Fibroblast of skin of abdomen (primary cell): Measurements from ENCODE around the gene CTDSPL2.
"Not testable (repeated sequence)": the region's sequence is repeated elsewhere in the genome, so short reads cannot be mapped to it uniquely, and the experiment has no call there.

Experiments used
- DNase-seq: peaks from one replicate; pipeline ENCODE4 v3.0.0-alpha.2; 2013

Gene CTDSPL2

DNA sequence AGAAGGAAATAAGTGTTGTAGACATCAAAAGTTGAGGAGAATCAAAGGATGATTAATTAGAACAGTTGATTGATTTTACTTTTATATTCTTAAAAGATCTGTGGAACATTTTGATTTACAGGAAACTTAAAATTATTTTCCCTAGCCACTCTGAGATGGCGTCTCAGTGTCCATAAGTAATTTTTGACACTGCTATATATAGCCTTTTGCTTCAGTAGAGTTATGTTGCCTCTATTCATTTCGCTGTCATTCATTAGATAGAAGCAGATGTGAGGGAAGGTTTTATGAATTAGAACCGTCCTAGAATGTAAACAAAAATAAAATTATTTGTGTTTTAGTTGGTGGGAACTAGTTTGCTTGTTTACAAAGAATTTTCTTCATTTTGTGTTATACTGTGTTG, 58.5 kb downstream of the CTDSPL2 start:
- no peak for DNase-seq

DNA sequence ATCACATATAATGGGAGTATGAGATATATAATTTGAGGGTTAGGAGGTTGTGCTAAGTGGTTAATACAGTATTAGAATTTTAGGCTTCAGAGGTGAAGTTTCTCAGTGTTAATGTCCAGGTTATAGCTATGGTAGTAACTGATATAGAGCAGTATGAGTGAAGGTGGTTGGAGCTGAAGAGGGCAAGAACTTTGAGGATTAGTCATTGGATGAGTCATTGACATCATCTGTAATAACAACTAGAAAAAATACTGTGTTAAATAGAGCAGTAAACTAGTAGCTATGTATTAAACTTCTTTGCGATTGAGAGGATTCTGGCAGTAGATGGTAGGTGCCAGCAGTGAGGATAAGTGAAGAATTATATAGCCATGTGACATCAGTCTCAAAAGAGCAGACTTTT, 62.0 kb downstream of the CTDSPL2 start:
- peak; percentile 77 for DNase-seq

DNA sequence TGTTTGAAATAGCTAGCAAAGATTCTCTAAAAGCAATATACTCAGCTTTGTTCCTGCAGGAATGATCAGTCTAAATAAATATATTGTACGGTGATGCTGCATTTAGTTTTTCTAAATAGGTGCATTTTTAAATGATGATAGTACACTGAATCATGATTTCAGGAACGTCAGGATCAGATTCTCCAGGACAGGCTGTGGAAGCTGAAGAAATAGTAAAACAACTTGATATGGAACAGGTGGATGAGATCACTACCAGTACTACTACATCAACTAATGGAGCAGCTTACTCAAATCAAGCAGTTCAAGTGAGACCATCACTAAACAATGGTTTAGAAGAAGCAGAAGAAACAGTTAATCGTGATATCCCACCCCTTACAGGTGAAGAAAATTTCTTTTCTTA, 63.2 kb downstream of the CTDSPL2 start:
- no peak for DNase-seq

DNA sequence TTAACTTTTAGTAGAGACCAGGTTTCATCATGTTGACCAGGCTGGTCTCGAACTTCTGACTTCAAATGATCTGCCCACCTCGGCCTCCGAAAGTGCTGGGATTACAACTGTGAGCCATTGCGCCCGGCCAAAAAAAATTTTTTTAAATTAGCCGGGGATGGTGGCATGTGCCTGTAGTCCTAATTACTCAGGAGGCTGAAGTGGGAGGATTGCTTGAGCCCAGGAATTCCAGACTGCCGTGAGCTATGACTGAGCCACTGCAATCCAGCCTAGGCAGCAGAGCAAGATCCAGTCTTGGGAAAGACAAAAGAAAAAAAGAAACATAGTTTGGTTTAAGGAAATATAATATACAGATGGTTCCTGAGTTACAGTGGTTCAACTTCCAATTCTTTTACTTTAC, 64.6 kb downstream of the CTDSPL2 start:
- no peak for DNase-seq

DNA sequence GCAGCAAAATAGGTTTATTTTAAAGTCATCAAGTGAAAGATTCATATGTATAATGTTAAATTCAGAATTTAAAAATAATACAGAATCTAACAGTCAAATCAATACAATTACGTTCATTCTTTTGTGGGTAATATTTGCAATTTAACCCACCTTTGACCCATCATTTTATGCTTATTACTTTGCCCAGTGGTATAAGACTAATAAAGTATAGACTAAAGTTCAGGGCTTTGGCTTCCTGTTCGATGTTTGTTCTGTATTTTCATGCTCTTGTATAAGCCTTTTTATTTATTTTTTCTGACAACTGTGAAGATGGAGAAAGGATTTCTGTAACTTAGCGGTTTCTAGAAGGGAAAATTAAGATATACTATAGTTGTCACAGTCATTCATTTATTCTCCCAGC, 65.2 kb downstream of the CTDSPL2 start:
- no peak for DNase-seq

DNA sequence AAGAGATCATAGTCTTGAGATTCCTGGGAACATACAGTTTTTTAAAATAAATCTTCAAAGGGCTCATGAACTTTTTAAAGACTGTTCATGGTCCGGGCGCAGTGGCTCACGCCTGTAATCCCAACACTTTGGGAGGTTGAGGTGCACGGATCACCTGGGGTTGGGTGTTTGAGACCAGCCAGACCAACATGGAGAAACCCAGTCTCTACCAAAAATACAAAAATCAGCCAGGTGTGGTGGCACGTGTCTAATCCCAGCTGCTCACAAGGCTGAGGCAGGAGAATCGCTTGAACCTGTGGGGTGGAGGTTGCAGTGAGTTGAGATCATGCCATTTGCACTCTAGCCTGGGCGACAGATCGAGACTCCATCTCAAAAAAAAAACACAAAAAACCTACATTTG, 68.1 kb downstream of the CTDSPL2 start:
- DNase-seq: no peak

DNA sequence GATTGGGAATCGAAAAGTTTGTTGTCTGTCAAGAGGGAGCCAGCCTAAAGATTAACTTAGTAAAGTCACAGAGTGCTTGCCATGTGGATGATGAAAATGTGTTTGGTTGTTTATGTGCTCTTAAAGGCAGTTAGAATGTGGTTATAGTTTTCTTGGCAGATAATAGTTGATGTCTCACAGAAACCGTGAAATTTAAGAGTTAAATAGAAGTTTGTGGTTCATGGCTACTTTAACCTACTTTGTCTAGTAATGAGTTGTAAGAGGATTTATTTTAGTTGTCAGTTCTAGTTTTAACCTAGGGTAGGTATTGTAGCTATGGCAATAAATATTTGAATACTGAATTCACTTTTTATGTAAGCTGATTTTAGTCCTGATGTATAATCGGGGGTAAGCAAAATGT, 73.1 kb downstream of the CTDSPL2 start:
- no peak for DNase-seq

DNA sequence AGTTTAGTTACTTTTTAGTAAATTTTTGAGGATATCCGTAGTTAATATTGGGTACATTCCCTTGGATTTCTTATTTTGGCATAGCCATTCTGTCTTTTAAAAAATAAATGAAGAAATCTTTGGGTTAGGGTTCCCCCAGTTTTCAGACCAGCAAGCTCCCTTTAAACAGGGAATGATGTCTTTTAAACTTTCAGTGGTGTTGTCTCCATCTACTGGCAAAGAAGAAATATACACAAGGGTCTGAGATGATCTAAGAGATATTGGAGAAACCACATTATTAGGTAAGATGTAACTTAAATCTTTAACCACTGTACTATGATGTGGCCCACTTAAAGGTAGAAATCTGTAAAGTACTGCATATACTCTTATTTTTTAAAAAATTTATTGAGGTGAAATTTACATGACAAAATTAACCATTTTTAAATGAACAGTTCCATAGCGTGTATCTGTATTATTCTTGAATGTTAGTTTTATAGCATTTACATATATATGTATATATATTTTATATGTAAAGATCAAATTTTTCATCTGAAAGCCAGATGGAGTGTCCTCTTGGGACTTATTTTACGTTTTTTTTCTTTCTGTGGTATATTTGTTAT, 74.4 kb downstream of the CTDSPL2 start:
- peak; percentile 46 for DNase-seq

DNA sequence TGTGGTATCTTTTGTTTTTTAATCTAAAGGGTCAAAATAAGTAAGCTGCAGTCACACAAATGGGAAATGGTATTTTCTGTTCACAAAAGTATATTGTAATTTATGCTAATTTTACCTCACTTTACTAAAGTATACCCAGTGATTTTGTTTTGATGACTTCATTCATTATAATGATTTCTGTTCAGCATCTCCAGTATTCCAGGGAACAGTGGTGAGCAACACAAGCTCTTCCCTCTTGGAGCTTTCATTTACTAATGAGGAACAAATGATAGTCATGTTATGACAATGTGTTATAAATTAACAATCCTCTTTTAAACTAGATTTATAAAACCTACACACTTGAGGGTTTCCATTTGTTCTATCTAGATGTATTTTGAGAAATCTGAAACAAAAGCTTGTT, 89.0 kb downstream of the CTDSPL2 start:
- DNase-seq: no peak

DNA sequence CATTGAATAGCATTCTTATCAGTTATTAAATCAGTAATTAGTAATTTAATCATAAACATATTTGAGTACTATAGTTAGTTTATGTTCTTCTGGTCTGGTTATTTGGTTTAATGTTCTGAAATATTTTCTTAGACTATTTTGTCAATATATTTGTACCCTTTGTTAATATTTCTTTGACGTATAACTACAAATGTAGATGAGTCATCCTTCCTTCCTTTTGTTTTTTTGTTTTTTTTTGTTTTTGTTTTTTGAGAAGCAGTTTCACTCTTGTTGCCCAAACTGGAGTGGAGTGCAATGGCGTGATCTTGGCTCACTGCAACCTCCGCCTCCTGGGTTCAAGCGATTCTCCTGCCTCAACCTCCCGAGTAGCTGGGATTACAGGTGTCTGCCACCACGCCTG, 92.1 kb downstream of the CTDSPL2 start:
- DNase-seq: no peak

DNA sequence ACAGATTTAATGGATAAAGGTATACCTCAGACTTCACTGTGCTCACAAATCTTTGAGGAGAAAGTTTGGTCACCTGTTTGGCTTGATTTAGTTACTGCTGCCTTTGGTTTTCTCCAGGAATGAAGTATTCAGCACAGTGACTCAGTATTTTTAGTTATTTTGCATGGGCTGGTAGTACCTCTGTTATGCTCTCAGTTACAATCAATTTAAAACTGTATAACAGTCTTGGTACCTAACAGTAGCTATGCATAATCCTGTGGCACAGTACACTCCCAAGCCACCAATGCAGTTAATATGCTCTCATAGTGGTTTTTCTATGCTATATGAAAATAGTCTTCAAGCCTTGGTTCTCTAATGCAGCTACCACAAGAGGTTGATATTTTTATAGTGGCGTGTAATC, 97.6 kb downstream of the CTDSPL2 start:
- no peak for DNase-seq

DNA sequence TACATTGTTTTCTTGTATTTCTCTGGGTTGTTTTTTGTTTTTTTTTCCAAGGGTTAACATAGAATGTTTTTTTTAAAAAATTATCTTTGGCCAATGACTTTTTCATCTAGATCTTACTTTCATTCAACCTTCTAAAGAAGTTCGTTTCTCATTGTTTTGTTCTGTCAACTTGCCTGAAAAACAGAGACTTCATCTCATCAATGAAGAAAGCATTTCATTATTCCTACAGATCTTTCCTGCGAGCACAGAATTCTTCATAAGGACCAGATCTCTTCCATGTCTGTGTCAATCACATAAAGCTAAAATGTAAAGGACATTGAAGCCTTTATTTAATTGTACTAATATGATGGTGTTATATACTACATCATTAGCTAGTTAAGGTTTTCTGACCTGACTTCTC, 99.8 kb downstream of the CTDSPL2 start:
- no peak for DNase-seq

DNA sequence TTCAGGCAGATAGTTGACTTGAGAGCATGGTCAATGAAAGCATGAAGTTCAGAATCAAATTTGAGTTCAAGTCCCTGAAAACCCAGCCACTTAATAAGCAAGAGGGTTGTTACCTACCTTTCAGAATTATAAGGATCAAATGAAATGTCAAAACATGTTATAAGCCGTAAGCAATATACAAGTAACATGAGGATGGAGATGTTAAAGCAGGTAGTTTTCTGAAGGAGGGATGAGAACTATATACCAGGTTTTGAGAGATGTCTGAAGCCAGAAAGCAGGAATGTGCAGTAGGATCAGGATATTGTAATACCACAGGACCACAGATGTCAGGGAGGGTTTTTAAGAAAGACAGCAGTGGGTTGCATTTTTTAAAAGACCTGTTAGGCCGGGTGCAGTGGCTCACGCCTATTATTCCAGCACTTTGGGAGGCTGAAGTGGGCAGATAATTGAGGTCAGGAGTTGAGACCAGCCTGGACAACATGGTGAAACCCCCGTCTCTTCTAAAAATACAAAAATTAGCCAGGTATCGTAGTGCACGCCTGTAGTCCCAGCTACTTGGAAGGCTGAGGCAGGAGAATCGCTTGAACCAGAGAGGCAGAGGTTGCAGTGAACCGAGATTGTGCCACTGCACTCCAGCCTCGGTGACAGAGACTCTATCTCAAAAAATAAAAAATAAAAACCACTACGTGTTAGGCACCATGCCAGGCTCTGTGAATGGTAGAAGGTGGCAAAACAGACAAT, 102.6 kb downstream of the CTDSPL2 start:
- DNase-seq: no peak

DNA sequence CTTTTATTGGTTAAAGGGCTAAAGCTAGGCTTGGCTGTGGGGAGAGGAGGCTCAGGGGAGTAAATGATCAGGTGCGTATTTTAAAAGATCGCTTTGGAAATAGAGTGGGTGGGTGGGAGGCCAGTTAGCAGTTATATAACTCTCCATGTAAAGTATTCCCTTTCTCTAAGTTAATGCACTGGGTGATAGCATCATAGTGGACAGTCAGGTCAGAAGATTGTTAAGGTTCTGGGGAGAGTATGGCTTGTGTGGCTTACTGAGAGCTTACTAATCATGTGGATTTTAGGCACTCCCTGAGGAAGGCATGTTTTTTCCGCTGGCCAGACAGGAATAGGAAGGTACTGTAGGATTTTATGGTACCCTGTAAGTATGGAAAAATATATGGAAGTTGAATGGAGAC, 103.2 kb downstream of the CTDSPL2 start:
- DNase-seq: no peak

DNA sequence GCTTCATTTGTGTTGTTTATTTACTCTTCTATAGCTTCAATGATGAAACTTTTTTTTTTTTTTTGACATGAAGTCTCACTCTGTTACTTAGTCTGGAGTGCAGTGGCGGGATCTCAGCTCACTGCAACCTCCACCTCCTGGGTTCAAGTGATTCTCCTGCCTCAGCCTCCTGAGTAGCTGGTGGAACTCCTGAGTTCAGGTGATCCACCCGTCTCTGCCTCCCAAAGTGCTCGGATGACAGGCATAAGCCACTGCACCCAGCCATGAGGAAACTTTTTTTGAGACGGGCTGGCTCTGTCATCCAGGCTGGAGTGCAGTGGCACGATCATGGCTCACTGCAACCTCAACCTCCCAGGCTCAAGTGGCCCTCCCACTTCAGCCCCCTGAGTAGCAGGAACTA, 104.8 kb downstream of the CTDSPL2 start:
- DNase-seq: not testable (repeated sequence)

DNA sequence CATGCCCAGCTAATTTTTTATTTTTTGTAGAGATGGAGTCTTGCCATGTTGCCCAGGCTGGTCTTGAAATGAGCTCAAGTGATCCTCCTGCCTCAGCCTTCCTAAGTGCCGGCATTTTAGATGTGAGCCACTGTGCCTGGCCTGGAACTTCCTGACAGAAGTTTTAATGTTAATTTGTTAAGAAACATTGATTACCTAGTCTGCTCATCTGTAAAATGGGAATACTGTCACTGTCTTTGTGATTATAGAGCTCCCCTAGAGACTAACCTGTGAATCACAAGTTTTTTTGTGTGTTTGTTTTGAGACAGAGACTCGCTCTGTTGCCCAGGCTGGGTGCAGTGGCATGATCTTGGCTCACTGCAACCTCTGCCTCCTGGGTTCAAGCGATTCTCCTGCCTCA, 105.3 kb downstream of the CTDSPL2 start:
- no peak for DNase-seq

DNA sequence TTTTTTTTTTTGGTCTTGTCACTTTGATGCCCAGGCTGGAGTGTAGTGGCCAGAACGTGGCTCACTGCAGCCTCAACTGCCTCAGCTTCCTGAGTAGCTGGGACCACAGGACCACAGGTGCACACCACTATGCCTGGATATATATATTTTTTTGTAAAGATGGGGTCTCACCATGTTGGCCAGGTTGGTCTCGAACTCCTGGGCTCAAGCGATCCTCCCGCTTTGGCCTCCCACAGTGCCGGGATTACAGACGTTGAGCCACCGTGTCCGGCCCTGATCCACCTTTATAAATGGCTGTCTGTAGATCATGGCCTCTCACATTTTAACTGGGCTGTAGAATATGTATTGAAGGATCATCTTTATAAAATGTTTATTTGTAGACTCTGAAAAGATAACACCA, 107.7 kb downstream of the CTDSPL2 start:
- no peak for DNase-seq

DNA sequence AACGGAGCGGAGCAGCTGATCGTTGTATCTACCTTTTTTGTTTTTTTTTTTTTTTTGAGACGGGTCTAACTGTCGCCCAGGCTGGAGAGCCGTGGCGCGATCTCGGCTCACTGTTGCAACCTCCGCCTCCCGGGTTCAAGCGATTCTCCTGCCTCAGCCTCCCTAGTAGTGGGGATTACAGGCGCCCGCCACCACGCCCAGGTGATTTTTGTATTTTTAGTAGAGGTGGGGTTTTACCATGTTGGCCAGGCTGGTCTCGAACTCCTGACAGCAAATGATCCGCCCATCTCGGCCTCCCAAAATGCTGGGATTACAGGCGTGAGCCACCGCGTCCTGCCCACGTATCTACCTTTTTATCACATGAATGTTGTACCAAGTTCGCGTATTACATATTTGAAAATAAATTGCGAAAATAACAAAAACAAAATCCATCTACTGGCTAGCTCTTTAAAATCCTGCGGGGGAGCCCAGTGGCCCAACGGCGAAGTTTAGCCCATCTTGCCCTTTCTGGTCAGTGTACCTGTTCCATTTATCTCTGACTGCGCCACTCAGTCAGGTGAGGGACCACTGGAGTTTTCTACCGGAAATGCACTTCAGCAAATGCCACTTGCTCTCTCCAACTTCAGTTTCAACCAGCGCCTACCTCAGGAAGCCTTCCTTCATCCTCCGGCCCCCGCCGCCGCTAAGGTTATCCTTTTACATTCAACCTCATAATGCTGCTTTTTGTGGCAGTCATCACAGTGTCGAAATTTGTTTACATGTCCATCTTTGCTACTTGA, 108.3 kb downstream of the CTDSPL2 start:
- no peak for DNase-seq

DNA sequence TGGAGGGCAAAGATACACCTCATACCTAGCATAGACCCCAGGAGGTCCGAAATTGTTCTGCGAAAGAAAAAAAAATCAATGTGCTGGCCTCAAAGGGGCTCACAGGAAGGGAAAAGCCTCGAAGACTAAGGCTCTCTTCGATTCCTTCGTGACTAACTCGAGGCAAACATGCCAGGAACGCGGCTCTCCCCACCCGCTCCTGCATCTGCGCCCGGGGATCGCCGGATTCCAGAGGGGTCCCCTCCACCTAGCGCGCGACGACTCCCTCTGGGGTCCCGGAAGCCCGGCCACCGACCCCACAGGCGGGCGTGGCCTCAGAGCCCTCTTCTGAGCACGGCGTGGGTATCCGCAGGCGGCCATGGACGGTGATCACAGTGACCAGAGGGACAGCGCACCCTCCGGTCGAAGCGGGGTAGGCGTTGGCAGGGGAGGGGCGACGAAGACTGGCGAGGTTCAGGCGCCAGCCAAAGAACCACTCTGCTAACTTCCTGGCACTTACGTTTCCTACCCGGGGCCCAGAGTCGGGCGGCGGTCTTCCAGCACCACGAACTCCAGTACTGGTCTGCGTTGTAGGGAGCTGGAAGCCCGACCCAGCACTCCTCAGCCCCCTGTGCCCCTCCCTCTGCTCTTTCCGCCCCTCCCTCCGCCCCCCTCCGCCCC, 109.0 kb downstream of the CTDSPL2 start:
- DNase-seq: peak; percentile 78

DNA sequence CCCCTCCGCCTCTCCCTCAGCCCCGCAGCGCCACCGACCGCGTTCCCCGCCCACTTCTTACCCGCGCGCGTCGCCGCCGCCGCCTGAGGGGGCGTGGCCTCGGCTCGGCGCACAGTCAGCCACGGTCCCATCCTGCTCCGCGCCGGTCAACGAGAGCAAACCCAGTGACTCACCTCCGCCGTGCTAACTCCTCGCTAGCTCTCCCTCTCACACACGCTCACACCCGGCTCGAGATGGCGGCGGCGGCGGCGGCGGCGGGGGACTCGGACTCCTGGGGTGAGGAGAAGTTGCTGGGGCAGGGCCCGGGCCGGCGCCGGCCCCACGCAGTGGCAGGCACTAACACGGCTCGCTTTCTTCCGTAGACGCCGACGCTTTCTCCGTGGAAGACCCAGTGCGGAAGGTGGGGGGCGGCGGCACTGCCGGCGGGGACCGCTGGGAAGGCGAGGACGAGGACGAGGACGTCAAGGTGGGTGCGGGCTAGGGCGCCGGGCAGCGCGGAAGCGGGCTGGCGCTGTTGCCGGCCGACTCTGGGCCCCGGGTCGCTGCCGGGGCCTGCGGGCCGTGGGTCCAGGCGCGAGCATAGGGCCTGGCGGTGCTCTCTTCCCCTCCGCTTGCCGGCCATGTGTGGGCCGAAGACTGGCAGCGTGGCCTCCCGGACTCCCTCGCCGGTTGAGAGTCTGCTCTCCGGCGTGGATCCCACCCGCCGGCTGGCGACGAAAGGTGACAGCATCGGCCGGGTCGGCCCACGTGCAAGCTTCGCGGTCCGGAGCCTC, 109.7 kb downstream of the CTDSPL2 start, which contains the start of gene EIF3J:
TSS of gene EIF3J (plus strand) at position 186 of the 773 bp plus-strand sequence. CDS start at position 234, 48 bp downstream.
- DNase-seq: peak; percentile 98

DNA sequence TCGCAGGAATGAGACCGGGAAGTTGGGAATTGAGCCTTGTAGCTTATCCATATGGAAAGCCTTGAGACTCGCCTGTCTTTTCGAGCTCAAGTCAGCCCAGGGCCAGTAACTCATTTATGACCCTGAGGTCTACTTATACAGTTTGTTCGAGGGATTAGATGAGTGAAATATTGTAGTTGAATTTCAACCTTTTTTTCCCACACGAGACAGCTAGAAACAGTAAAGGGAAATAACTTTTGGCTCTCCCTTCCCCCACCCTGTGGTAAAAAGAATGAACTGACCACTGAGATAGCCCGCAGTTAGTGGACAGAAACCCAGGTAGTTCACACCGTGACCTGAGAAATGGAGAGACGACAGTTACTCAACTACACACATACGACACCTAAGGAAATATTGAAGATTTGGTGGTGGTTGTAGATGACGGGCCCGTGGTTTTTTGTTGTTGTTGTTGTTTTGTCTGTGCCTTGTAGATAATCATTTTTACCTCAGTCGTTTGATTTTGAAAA, 110.4 kb downstream of the CTDSPL2 start:
- no peak for DNase-seq

DNA sequence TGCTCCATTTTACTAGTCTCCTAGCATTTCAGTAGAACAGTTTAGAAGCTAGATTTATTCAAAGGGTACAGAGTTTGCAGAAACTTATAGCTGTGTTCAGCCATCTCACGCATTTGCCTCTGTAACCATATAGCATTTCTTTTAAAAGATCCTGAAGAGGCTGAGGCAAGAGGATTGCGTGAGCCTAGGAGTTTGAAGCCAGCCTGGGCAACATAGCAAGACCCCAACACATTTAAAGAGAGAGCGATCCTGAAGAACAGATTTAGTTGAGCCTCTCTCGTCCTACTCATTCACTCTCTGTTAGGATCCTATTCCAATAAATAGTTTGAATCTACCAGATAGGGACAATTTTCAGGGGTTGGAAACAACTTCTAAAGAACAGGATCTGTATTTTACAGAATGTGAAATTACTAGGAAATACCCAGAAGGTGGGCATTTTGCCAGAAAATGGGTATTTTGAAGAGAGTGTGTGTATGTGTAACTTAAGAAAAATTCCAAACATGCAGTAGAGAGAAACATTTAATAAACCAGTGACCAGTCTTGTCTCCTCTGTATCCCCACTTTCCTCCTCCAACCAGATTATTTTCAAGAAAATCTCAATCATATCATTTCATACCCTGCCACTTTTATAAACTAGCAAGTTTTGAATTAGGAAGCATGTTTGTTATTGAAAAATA, 114.0 kb downstream of the CTDSPL2 start:
- DNase-seq: peak; percentile 90
